ENCODE data around the gene MTCL1. TPM values are rescaled to one million over a fixed set of nuclear protein-coding genes. Genes with fewer than 3 reads are reported as not detected.

The MTCL1 gene
- total and polyA plus RNA-seq, 5 donors from 2014 or later, result 0.20 TPM; not detected in 4

DNA sequence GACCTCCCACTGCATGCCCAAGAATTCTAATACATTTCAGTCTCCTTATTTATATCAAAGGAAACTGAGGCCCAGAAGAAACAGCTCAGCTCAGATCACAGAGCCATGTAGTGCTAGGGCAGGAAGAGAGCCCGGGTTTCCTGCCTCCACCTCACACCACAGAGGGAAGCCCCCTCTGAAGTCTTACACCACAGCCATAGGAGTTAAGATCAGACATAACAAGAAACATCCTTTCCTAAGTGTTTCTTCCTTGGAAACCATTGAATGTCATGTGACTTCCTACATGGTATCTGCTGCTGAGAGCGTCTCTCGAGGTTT, 102.1 kb downstream of the MTCL1 start:
- no peak overlapping the region for H3K27ac ChIP-seq (ENCODE audit: insufficient read depth, low read length, poor library complexity, severe bottlenecking)
- H3K4me1 ChIP-seq (ENCODE audit: control insufficient read depth, insufficient read depth, low read length, poor library complexity, severe bottlenecking), result no peaks in the 10 kb centered on the region
- no peaks in the 10 kb centered on the region for H3K36me3 ChIP-seq (ENCODE audit: control insufficient read depth, insufficient read depth, low read length)
- Mint-ChIP-seq H3K27ac (no peak overlapping the region), H3K27me3 (peaks cover 4% of the 10 kb centered on the region), H3K4me1 (peaks cover 0 to 16% (median 2%) of the 10 kb centered on the region in 4 donors), H3K36me3 (no peaks in the 10 kb centered on the region), H3K9me3 (peaks cover 0 to 3% (median 0%) of the 10 kb centered on the region in 7 donors), H3K4me3 (no peak overlapping the region)
- no peaks in the 10 kb centered on the region for H3K9me3 ChIP-seq (ENCODE audit: control insufficient read depth in 2 of 2, low read length in 2 of 2)
- H3K4me3 ChIP-seq (ENCODE audit: low read depth, low read length), result no peak overlapping the region
- no peak for DNase-seq
- ATAC-seq (ENCODE audit: low read depth in 2 of 2), result no peak
- H3K27me3 ChIP-seq (ENCODE audit: control insufficient read depth, insufficient read depth, low read length), result no peaks in the 10 kb centered on the region

GRCh38 chr18:8808001-8808400, 102.6 kb downstream of the MTCL1 start:
- no peak overlapping the region for H3K27ac ChIP-seq (ENCODE audit: insufficient read depth, low read length, poor library complexity, severe bottlenecking)
- no peaks in the 10 kb centered on the region for H3K36me3 Mint-ChIP-seq
- ATAC-seq (ENCODE audit: low read depth in 2 of 2) (no peak), DNase-seq (no peak)
- peaks cover 0 to 16% (median 2%) of the 10 kb centered on the region in 4 donors for H3K4me1 Mint-ChIP-seq
- peaks cover 4% of the 10 kb centered on the region for H3K27me3 Mint-ChIP-seq
- no peaks in the 10 kb centered on the region for H3K36me3 ChIP-seq (ENCODE audit: control insufficient read depth, insufficient read depth, low read length)
- H3K4me1 ChIP-seq (ENCODE audit: control insufficient read depth, insufficient read depth, low read length, poor library complexity, severe bottlenecking), result no peaks in the 10 kb centered on the region
- H3K27me3 ChIP-seq (ENCODE audit: control insufficient read depth, insufficient read depth, low read length), result peaks cover 2% of the 10 kb centered on the region
- no peaks in the 10 kb centered on the region for H3K9me3 ChIP-seq (ENCODE audit: control insufficient read depth in 2 of 2, low read length in 2 of 2)
- H3K4me3 Mint-ChIP-seq, result no peak overlapping the region
- no peak overlapping the region for H3K4me3 ChIP-seq (ENCODE audit: low read depth, low read length)
- H3K9me3 Mint-ChIP-seq, result peaks cover 0 to 3% (median 0%) of the 10 kb centered on the region in 7 donors
- H3K27ac Mint-ChIP-seq, result no peak overlapping the region

GRCh38 chr18:8809514-8809913, 104.2 kb downstream of the MTCL1 start:
- no peak for ATAC-seq (ENCODE audit: low read depth in 2 of 2)
- Histone ChIP-seq H3K27me3 (ENCODE audit: control insufficient read depth, insufficient read depth, low read length) (peaks cover 2% of the 10 kb centered on the region), H3K9me3 (ENCODE audit: control insufficient read depth in 2 of 2, low read length in 2 of 2) (no peaks in the 10 kb centered on the region), H3K4me1 (ENCODE audit: control insufficient read depth, insufficient read depth, low read length, poor library complexity, severe bottlenecking) (no peaks in the 10 kb centered on the region), H3K36me3 (ENCODE audit: control insufficient read depth, insufficient read depth, low read length) (no peaks in the 10 kb centered on the region), H3K27ac (ENCODE audit: insufficient read depth, low read length, poor library complexity, severe bottlenecking) (no peak overlapping the region), H3K4me3 (ENCODE audit: low read depth, low read length) (no peak overlapping the region)
- Mint-ChIP-seq H3K9me3 (peaks cover 0 to 5% (median 0%) of the 10 kb centered on the region in 7 donors), H3K27me3 (peaks cover 4% of the 10 kb centered on the region), H3K4me1 (peaks cover 0 to 16% (median 2%) of the 10 kb centered on the region in 4 donors), H3K27ac (no peak overlapping the region), H3K36me3 (no peaks in the 10 kb centered on the region), H3K4me3 (no peak overlapping the region)
- DNase-seq, result no peak

- Mint-ChIP-seq H3K9me3 (peaks cover 0 to 5% (median 0%) of the 10 kb centered on the region in 7 donors), H3K27me3 (peaks cover 4% of the 10 kb centered on the region)
Observed at GRCh38 chr18:8810157-8810556, 104.8 kb downstream of the MTCL1 start.

DNA sequence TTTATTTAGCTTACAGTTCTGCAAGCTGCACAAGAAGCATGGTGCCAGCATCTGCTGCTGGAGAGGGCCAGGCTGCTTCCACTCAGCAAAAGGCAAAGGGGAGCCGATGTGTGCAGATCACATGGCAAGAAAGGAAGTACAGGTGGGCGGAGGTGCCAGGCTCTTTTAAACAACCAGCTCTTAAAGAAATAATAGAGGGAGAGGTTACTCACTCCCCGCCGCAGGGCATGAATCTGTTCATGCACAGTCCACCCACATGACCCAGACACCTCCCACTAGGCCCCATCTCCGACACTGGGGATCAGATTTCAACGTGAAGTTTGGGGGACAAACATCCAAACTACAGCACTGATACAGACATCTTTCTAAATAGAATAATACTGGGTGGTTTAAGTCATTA, 105.8 kb downstream of the MTCL1 start:
- Histone ChIP-seq H3K36me3 (ENCODE audit: control insufficient read depth, insufficient read depth, low read length) (no peaks in the 10 kb centered on the region), H3K4me3 (ENCODE audit: low read depth, low read length) (no peak overlapping the region), H3K27ac (ENCODE audit: insufficient read depth, low read length, poor library complexity, severe bottlenecking) (no peak overlapping the region), H3K9me3 (ENCODE audit: control insufficient read depth in 2 of 2, low read length in 2 of 2) (no peaks in the 10 kb centered on the region), H3K4me1 (ENCODE audit: control insufficient read depth, insufficient read depth, low read length, poor library complexity, severe bottlenecking) (no peaks in the 10 kb centered on the region), H3K27me3 (ENCODE audit: control insufficient read depth, insufficient read depth, low read length) (peaks cover 2% of the 10 kb centered on the region)
- H3K27me3 Mint-ChIP-seq, result peaks cover 4% of the 10 kb centered on the region
- ATAC-seq (ENCODE audit: low read depth in 2 of 2) (no peak), DNase-seq (peak in 1 of 3 donors; percentile 7)
- H3K4me1 Mint-ChIP-seq, result peaks cover 0 to 16% (median 2%) of the 10 kb centered on the region in 4 donors
- H3K27ac Mint-ChIP-seq, result no peak overlapping the region
- H3K9me3 Mint-ChIP-seq, result peaks cover 0 to 5% (median 0%) of the 10 kb centered on the region in 7 donors
- H3K36me3 Mint-ChIP-seq, result no peaks in the 10 kb centered on the region
- no peak overlapping the region for H3K4me3 Mint-ChIP-seq

More at GRCh38 chr18:8810157-8810556, 104.8 kb downstream of the MTCL1 start:
- peak overlapping the region in 1 of 4 donors; percentile 43 for H3K4me3 Mint-ChIP-seq
- DNase-seq, result no peak
- Histone ChIP-seq H3K27me3 (ENCODE audit: control insufficient read depth, insufficient read depth, low read length) (peaks cover 2% of the 10 kb centered on the region), H3K27ac (ENCODE audit: insufficient read depth, low read length, poor library complexity, severe bottlenecking) (no peak overlapping the region), H3K4me1 (ENCODE audit: control insufficient read depth, insufficient read depth, low read length, poor library complexity, severe bottlenecking) (no peaks in the 10 kb centered on the region), H3K9me3 (ENCODE audit: control insufficient read depth in 2 of 2, low read length in 2 of 2) (no peaks in the 10 kb centered on the region), H3K36me3 (ENCODE audit: control insufficient read depth, insufficient read depth, low read length) (no peaks in the 10 kb centered on the region), H3K4me3 (ENCODE audit: low read depth, low read length) (no peak overlapping the region)
- no peak overlapping the region for H3K27ac Mint-ChIP-seq
- H3K36me3 Mint-ChIP-seq, result no peaks in the 10 kb centered on the region
- H3K4me1 Mint-ChIP-seq, result peaks cover 0 to 16% (median 2%) of the 10 kb centered on the region in 4 donors
- no peak for ATAC-seq (ENCODE audit: low read depth in 2 of 2)

- no peak overlapping the region for H3K4me3 Mint-ChIP-seq
- H3K27me3 Mint-ChIP-seq, result no peaks in the 10 kb centered on the region
- H3K27ac Mint-ChIP-seq, result no peak overlapping the region
- no peaks in the 10 kb centered on the region for H3K36me3 Mint-ChIP-seq
- H3K9me3 ChIP-seq (ENCODE audit: control insufficient read depth in 2 of 2, low read length in 2 of 2), result no peaks in the 10 kb centered on the region
- H3K4me3 ChIP-seq (ENCODE audit: low read depth, low read length), result no peak overlapping the region
- H3K4me1 Mint-ChIP-seq, result peaks cover 0 to 10% (median under 1%) of the 10 kb centered on the region in 4 donors
- H3K4me1 ChIP-seq (ENCODE audit: control insufficient read depth, insufficient read depth, low read length, poor library complexity, severe bottlenecking), result no peaks in the 10 kb centered on the region
- no peak for ATAC-seq (ENCODE audit: low read depth in 2 of 2)
- no peak overlapping the region for H3K27ac ChIP-seq (ENCODE audit: insufficient read depth, low read length, poor library complexity, severe bottlenecking)
- H3K27me3 ChIP-seq (ENCODE audit: control insufficient read depth, insufficient read depth, low read length), result peaks cover 2% of the 10 kb centered on the region
- peaks cover 0 to 5% (median 0%) of the 10 kb centered on the region in 7 donors for H3K9me3 Mint-ChIP-seq
- H3K36me3 ChIP-seq (ENCODE audit: control insufficient read depth, insufficient read depth, low read length), result no peaks in the 10 kb centered on the region
- no peak for DNase-seq
Observed at GRCh38 chr18:8812631-8813030, 107.3 kb downstream of the MTCL1 start.

DNA sequence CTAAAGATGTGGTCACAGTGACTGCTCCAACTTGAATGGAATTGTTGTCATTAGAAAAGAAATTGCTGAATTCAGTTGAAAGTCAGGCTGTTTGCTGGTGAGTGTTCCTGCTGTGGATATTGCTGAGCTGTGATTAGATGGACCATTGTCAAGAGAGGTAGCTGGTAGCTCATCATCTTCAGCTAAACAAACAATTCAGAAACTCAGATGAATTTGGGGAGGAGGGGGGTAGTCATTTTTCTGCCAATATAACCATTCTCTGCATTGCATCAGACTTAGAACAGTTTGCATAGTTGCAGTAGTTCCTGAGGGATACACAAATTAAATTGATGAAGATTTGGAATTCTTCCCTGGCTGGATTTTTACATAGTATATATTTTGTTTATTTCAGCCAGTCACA, 108.3 kb downstream of the MTCL1 start:
- Histone ChIP-seq H3K27ac (ENCODE audit: insufficient read depth, low read length, poor library complexity, severe bottlenecking) (no peak overlapping the region), H3K9me3 (ENCODE audit: control insufficient read depth in 2 of 2, low read length in 2 of 2) (no peaks in the 10 kb centered on the region), H3K4me1 (ENCODE audit: control insufficient read depth, insufficient read depth, low read length, poor library complexity, severe bottlenecking) (no peaks in the 10 kb centered on the region), H3K4me3 (ENCODE audit: low read depth, low read length) (no peak overlapping the region), H3K36me3 (ENCODE audit: control insufficient read depth, insufficient read depth, low read length) (no peaks in the 10 kb centered on the region), H3K27me3 (ENCODE audit: control insufficient read depth, insufficient read depth, low read length) (peaks cover 2% of the 10 kb centered on the region)
- no peaks in the 10 kb centered on the region for H3K36me3 Mint-ChIP-seq
- peaks cover 0 to 5% (median 0%) of the 10 kb centered on the region in 7 donors for H3K9me3 Mint-ChIP-seq
- H3K4me3 Mint-ChIP-seq, result no peak overlapping the region
- DNase-seq (no peak), ATAC-seq (ENCODE audit: low read depth in 2 of 2) (no peak)
- H3K27ac Mint-ChIP-seq, result no peak overlapping the region
- peaks cover 0 to 10% (median 0%) of the 10 kb centered on the region in 4 donors for H3K4me1 Mint-ChIP-seq
- no peaks in the 10 kb centered on the region for H3K27me3 Mint-ChIP-seq

GRCh38 chr18:8814206-8814605, 108.8 kb downstream of the MTCL1 start:
- peaks cover 0 to 5% (median 0%) of the 10 kb centered on the region in 7 donors for H3K9me3 Mint-ChIP-seq
- Histone ChIP-seq H3K27ac (ENCODE audit: insufficient read depth, low read length, poor library complexity, severe bottlenecking) (no peak overlapping the region), H3K4me1 (ENCODE audit: control insufficient read depth, insufficient read depth, low read length, poor library complexity, severe bottlenecking) (no peaks in the 10 kb centered on the region), H3K4me3 (ENCODE audit: low read depth, low read length) (no peak overlapping the region), H3K27me3 (ENCODE audit: control insufficient read depth, insufficient read depth, low read length) (peaks cover 2% of the 10 kb centered on the region), H3K36me3 (ENCODE audit: control insufficient read depth, insufficient read depth, low read length) (no peaks in the 10 kb centered on the region), H3K9me3 (ENCODE audit: control insufficient read depth in 2 of 2, low read length in 2 of 2) (no peaks in the 10 kb centered on the region)
- H3K27me3 Mint-ChIP-seq, result no peaks in the 10 kb centered on the region
- no peak for ATAC-seq (ENCODE audit: low read depth in 2 of 2)
- no peak for DNase-seq
- H3K4me1 Mint-ChIP-seq, result peaks cover 0 to 10% (median 0%) of the 10 kb centered on the region in 4 donors
- H3K36me3 Mint-ChIP-seq, result no peaks in the 10 kb centered on the region
- no peak overlapping the region for H3K27ac Mint-ChIP-seq
- no peak overlapping the region for H3K4me3 Mint-ChIP-seq

Data from CD4-positive, CD25-positive, alpha-beta regulatory T cell (primary cell).